ENCODE results near the gene POLR3C.
A peak's percentile ranks its signal among the peaks of the same experiment; 100 is the strongest.

The POLR3C gene

GRCh38 chr1:145891587-145892485 lies 67.8 kb downstream of the POLR3C start:
- Histone ChIP-seq H3K9me3 (ENCODE audit: low read length) (no peaks in the 10 kb centered on the region), H3F3A (ENCODE audit: insufficient read depth, low read length) (no peaks in the 10 kb centered on the region), H3K4me3 (ENCODE audit: low read depth, low read length, poor library complexity, severe bottlenecking) (no peak overlapping the region), H3K36me3 (ENCODE audit: insufficient read depth, low read length) (no peaks in the 10 kb centered on the region), H3K4me1 (ENCODE audit: insufficient read depth, low read length, severe bottlenecking) (no peaks in the 10 kb centered on the region), H3K79me2 (ENCODE audit: insufficient read depth, low read length) (no peaks in the 10 kb centered on the region), H3K4me2 (ENCODE audit: low read length) (no peak overlapping the region), H3K9ac (ENCODE audit: low read length) (no peak overlapping the region), H3K27me3 (ENCODE audit: insufficient read depth, low read length) (peaks cover 5% of the 10 kb centered on the region; the same call in 1 of the 2 replicates), H3K9me2 (ENCODE audit: low read depth, low read length) (no peaks in the 10 kb centered on the region), H2AFZ (ENCODE audit: low read length) (no peak overlapping the region), H3K27ac (ENCODE audit: low read depth, low read length, poor library complexity, severe bottlenecking) (no peak overlapping the region), H4K20me1 (ENCODE audit: insufficient read depth, low read length) (no peaks in the 10 kb centered on the region)
- TF ChIP-seq CTCF (IDR thresholded peaks at IDR 0.05; ENCODE audit: low read length) (peak; percentile 86), EZH2 (IDR thresholded peaks at IDR 0.05; ENCODE audit: borderline replicate concordance, low read length) (no peak)

GRCh38 chr1:145892486-145893087 lies 68.6 kb downstream of the POLR3C start:
- no peaks in the 10 kb centered on the region for H3K9me3 ChIP-seq (ENCODE audit: low read length)
- no peaks in the 10 kb centered on the region for H3K9me2 ChIP-seq (ENCODE audit: low read depth, low read length)
- H3K4me2 ChIP-seq (ENCODE audit: low read length): no peak overlapping the region
- peaks cover 5% of the 10 kb centered on the region; the same call in 1 of the 2 replicates for H3K27me3 ChIP-seq (ENCODE audit: insufficient read depth, low read length)
- H3K27ac ChIP-seq (ENCODE audit: low read depth, low read length, poor library complexity, severe bottlenecking): no peak overlapping the region
- H3K4me1 ChIP-seq (ENCODE audit: insufficient read depth, low read length, severe bottlenecking): no peaks in the 10 kb centered on the region
- TF ChIP-seq CTCF (IDR thresholded peaks at IDR 0.05; ENCODE audit: low read length) (no peak), EZH2 (IDR thresholded peaks at IDR 0.05; ENCODE audit: borderline replicate concordance, low read length) (no peak)
- H3K9ac ChIP-seq (ENCODE audit: low read length): no peak overlapping the region
- no peaks in the 10 kb centered on the region for H4K20me1 ChIP-seq (ENCODE audit: insufficient read depth, low read length)
- H3F3A ChIP-seq (ENCODE audit: insufficient read depth, low read length): no peaks in the 10 kb centered on the region
- H3K4me3 ChIP-seq (ENCODE audit: low read depth, low read length, poor library complexity, severe bottlenecking): no peak overlapping the region
- H3K79me2 ChIP-seq (ENCODE audit: insufficient read depth, low read length): no peaks in the 10 kb centered on the region
- no peak overlapping the region for H2AFZ ChIP-seq (ENCODE audit: low read length)
- H3K36me3 ChIP-seq (ENCODE audit: insufficient read depth, low read length): no peaks in the 10 kb centered on the region

- no peaks in the 10 kb centered on the region for H4K20me1 ChIP-seq (ENCODE audit: insufficient read depth, low read length)
- no peaks in the 10 kb centered on the region for H3K79me2 ChIP-seq (ENCODE audit: insufficient read depth, low read length)
- H3K4me3 ChIP-seq (ENCODE audit: low read depth, low read length, poor library complexity, severe bottlenecking): no peak overlapping the region
- no peak for TF ChIP-seq EZH2 (IDR thresholded peaks at IDR 0.05; ENCODE audit: borderline replicate concordance, low read length)
- no peak for TF ChIP-seq CTCF (IDR thresholded peaks at IDR 0.05; ENCODE audit: low read length)
- H3K27ac ChIP-seq (ENCODE audit: low read depth, low read length, poor library complexity, severe bottlenecking): no peak overlapping the region
- no peak overlapping the region for H3K4me2 ChIP-seq (ENCODE audit: low read length)
- no peak overlapping the region for H3K9ac ChIP-seq (ENCODE audit: low read length)
- H3K27me3 ChIP-seq (ENCODE audit: insufficient read depth, low read length): peaks cover 4% of the 10 kb centered on the region; the same call in 1 of the 2 replicates
- H3K4me1 ChIP-seq (ENCODE audit: insufficient read depth, low read length, severe bottlenecking): no peaks in the 10 kb centered on the region
- H3F3A ChIP-seq (ENCODE audit: insufficient read depth, low read length): no peaks in the 10 kb centered on the region
- no peaks in the 10 kb centered on the region for H3K36me3 ChIP-seq (ENCODE audit: insufficient read depth, low read length)
- H3K9me3 ChIP-seq (ENCODE audit: low read length): no peaks in the 10 kb centered on the region
- H2AFZ ChIP-seq (ENCODE audit: low read length): no peak overlapping the region
- H3K9me2 ChIP-seq (ENCODE audit: low read depth, low read length): no peaks in the 10 kb centered on the region
Measured at GRCh38 chr1:145893306-145894055, 69.5 kb downstream of the POLR3C start.
